HepG2 (cell line): ENCODE measurements around the gene DNAJC18. TPM values are rescaled to one million over a fixed set of nuclear protein-coding genes. Genes with fewer than 3 reads are reported as not detected.

ENCODE experiments used
- ATF1 ChIP-seq: IDR thresholded peaks from 2 replicates; pipeline ENCODE4 v1.6.1; 2016; ENCODE audit warnings: mild to moderate bottlenecking, control low read depth
- ATM ChIP-seq: fragments of 450-650 bp; IDR thresholded peaks from 2 replicates; pipeline ENCODE4 v1.7.1; 2017; ENCODE audit warnings: mild to moderate bottlenecking, borderline replicate concordance
- CBX5 ChIP-seq: sonication (generic); formaldehyde crosslinking; IDR thresholded peaks from 2 replicates; pipeline ENCODE4 v1.4.0; 2020; ENCODE audit warnings: missing genetic modification reagents, borderline replicate concordance
- GATAD1 ChIP-seq: IDR thresholded peaks from 2 replicates; pipeline ENCODE4 v1.6.1; 2016; ENCODE audit warnings: missing genetic modification reagents, missing compliant biosample characterization
- GPN1 ChIP-seq: sonication (generic); formaldehyde crosslinking; IDR thresholded peaks from 2 replicates; pipeline ENCODE4 v1.5.1; 2020; ENCODE audit warnings: missing genetic modification reagents, borderline replicate concordance
- HNRNPUL1 ChIP-seq: fragments of 200-400 bp; formaldehyde crosslinking; IDR thresholded peaks from 2 replicates; pipeline ENCODE4 v1.6.1; 2017; ENCODE audit warnings: low read depth, mild to moderate bottlenecking, low read length, moderate library complexity
- KDM5B ChIP-seq: sonication (generic); formaldehyde crosslinking; IDR thresholded peaks from 2 replicates; pipeline ENCODE4 v1.4.0; 2020; ENCODE audit warnings: missing genetic modification reagents, mild to moderate bottlenecking, borderline replicate concordance
- KLF13 ChIP-seq: sonication (generic); formaldehyde crosslinking; IDR thresholded peaks from 2 replicates; pipeline ENCODE4 v1.4.0; 2020; ENCODE audit warnings: mild to moderate bottlenecking, missing genetic modification reagents
- KLF16 ChIP-seq, 2 experiments: sonication (generic) in 1 of 2; formaldehyde crosslinking in 1 of 2; IDR thresholded peaks; 2 replicates each; pipeline versions ENCODE4 v1.6.1 to v1.8.0; 2016 to 2023; ENCODE audit warnings: missing genetic modification reagents in 2 of 2, missing compliant biosample characterization in 1 of 2
- MTA1 ChIP-seq: sonication (generic); formaldehyde crosslinking; IDR thresholded peaks from 2 replicates; pipeline ENCODE4 v1.4.0; 2020; ENCODE audit warnings: missing genetic modification reagents, mild to moderate bottlenecking, borderline replicate concordance
- MYNN ChIP-seq: sonication (generic); formaldehyde crosslinking; IDR thresholded peaks from 2 replicates; pipeline ENCODE4 v1.4.0; 2020; ENCODE audit warnings: mild to moderate bottlenecking, low read depth, missing genetic modification reagents
- NPAS2 ChIP-seq: sonication (generic); formaldehyde crosslinking; IDR thresholded peaks from 2 replicates; pipeline ENCODE4 v1.8.0; 2022; ENCODE audit warnings: mild to moderate bottlenecking, missing genetic modification reagents, borderline replicate concordance
- ONECUT2 ChIP-seq: sonication (generic); formaldehyde crosslinking; IDR thresholded peaks from 2 replicates; pipeline ENCODE4 v1.4.0; 2020; ENCODE audit warnings: missing genetic modification reagents
- SMAD1 ChIP-seq: sonication (generic); formaldehyde crosslinking; IDR thresholded peaks from 2 replicates; pipeline ENCODE4 v1.4.0; 2020; ENCODE audit warnings: missing genetic modification reagents, low read depth, mild to moderate bottlenecking, borderline replicate concordance
- SNRNP70 ChIP-seq: fragments of 200-400 bp; formaldehyde crosslinking; IDR thresholded peaks from 2 replicates; pipeline ENCODE4 v1.6.1; 2017; ENCODE audit warnings: mild to moderate bottlenecking, low read depth, low read length, moderate library complexity
- SOX13 ChIP-seq, 3 experiments: fragments of 450-650 bp in 1 of 3; sonication (generic) in 1 of 3; formaldehyde crosslinking in 1 of 3; IDR thresholded peaks in 2 of 3; conservative IDR thresholded peaks in 1 of 3; 2 replicates each; pipeline versions ENCODE4 v1.5.0 to v1.6.1; 2016 to 2020; ENCODE audit warnings: antibody characterized with exemption in 1 of 3, mild to moderate bottlenecking in 1 of 3, missing compliant biosample characterization in 1 of 3, missing genetic modification reagents in 1 of 3, moderate library complexity in 1 of 3
- TOPORS ChIP-seq: sonication (generic); formaldehyde crosslinking; IDR thresholded peaks from 2 replicates; pipeline ENCODE4 v1.8.0; 2023; ENCODE audit warnings: mild to moderate bottlenecking, missing genetic modification reagents
- ZNF253 ChIP-seq: sonication (generic); formaldehyde crosslinking; IDR thresholded peaks from 2 replicates; pipeline ENCODE4 v1.8.0; 2022; ENCODE audit warnings: mild to moderate bottlenecking, missing genetic modification reagents, borderline replicate concordance
- ZNF343 ChIP-seq: sonication (generic); formaldehyde crosslinking; IDR thresholded peaks from 2 replicates; pipeline ENCODE4 v1.4.0; 2020; ENCODE audit warnings: mild to moderate bottlenecking, missing genetic modification reagents
- ZNF615 ChIP-seq: sonication (generic); formaldehyde crosslinking; IDR thresholded peaks from 2 replicates; pipeline ENCODE4 v1.5.0; 2020; ENCODE audit warnings: mild to moderate bottlenecking, missing genetic modification reagents, borderline replicate concordance
- ZNF720 ChIP-seq: sonication (generic); formaldehyde crosslinking; IDR thresholded peaks from 2 replicates; pipeline ENCODE4 v1.4.0; 2020; ENCODE audit warnings: missing genetic modification reagents
- ZNF790 ChIP-seq: sonication (generic); formaldehyde crosslinking; IDR thresholded peaks from 2 replicates; pipeline ENCODE4 v1.8.0; 2022; ENCODE audit warnings: missing genetic modification reagents, mild to moderate bottlenecking, borderline replicate concordance
- polyA plus RNA-seq, 8 experiments: library from polyadenylated mRNA; depleted of rRNA in 3 of 8; stranded (reverse) in 7 of 8; unstranded in 1 of 8; fragments of >200 nt; fragmentation: Illumina TruSeq in 4 of 8; extraction: Trizol in 4 of 8; gene quantifications; 2 replicates each; pipeline versions ENCODE4 v1.2.1 to v1.2.3, GENCODE V29; 2011 to 2016; ENCODE audit warnings: low read depth in 4 of 8, missing spikeins in 1 of 8, mixed read lengths in 1 of 8; ENCODE audit not compliant: insufficient read depth in 1 of 8
- total RNA-seq, 5 experiments: library from RNA; depleted of rRNA; stranded (reverse); fragments of >200 nt; fragmentation: Illumina TruSeq; extraction: Trizol; gene quantifications; 2 replicates each; pipeline ENCODE4 v1.2.3, GENCODE V29; 2016; ENCODE audit warnings: low read depth in 1 of 5
- TF ChIP-seq, protein P1 (sequence below): sonication (generic); formaldehyde crosslinking; IDR thresholded peaks from 2 replicates; pipeline ENCODE4 v1.8.0; 2022; ENCODE audit warnings: mild to moderate bottlenecking, missing genetic modification reagents; ENCODE audit not compliant: insufficient replicate concordance
- TF ChIP-seq, protein P2 (sequence below): sonication (generic); formaldehyde crosslinking; IDR thresholded peaks from 2 replicates; pipeline ENCODE4 v1.4.0; 2020; ENCODE audit warnings: mild to moderate bottlenecking, missing genetic modification reagents
- TF ChIP-seq, protein P3 (sequence below): IDR thresholded peaks from 2 replicates; pipeline ENCODE4 v1.6.1; 2016; ENCODE audit warnings: mild to moderate bottlenecking

DNAJC18 gene
- total and polyA plus RNA-seq, 2 of the 13 experiments (the other 11 are each of a cell fraction or from before 2014, with no cell fraction given): 6.5 to 6.6 TPM

DNA sequence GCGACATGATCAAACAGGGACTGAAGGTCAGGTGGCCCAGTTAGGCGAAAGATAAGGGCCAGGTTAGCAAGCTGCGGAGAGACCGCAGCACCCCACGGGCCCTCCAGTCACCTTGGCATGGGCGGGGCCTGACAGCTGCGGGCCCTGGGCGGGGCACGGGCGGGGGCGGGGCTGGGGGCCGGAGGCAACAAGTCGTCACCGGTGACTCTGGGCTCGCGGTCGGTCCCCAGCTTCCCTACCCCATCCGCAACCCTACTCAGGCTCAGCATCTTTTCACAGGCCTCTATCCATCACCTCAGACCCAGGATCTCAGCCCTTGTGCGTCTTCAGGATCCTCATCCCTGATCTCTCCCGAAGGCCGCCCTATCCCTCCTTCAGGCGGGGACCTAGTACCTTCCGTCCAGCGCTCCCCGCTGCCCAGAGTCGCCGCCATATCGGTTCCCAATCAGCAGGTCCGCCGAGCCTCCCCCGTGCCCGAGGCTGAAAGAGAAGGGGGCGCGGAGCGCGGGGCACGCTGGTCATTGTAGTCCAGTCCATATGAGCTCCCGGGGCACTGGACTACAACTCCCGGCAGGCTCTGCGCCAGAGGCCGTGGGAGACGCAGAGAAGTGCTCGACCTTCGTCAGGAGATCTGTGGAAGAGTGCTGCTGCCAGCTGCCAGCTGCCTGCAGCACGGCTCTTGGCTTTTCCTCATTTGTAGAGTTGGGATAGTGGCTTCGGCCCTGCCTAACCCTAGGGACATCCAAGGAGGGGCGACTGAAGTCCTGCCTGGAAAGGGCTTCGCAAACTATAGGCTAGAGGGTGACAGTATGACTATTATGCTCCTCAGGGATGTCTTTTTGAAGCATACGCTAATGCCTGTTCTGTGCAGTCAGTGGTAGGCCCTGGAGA lies at the start of gene DNAJC18 (continued):
- TF ChIP-seq, protein P1, sequence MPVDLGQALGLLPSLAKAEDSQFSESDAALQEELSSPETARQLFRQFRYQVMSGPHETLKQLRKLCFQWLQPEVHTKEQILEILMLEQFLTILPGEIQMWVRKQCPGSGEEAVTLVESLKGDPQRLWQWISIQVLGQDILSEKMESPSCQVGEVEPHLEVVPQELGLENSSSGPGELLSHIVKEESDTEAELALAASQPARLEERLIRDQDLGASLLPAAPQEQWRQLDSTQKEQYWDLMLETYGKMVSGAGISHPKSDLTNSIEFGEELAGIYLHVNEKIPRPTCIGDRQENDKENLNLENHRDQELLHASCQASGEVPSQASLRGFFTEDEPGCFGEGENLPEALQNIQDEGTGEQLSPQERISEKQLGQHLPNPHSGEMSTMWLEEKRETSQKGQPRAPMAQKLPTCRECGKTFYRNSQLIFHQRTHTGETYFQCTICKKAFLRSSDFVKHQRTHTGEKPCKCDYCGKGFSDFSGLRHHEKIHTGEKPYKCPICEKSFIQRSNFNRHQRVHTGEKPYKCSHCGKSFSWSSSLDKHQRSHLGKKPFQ (CRISPR knock-in tag): no peak
- TF ChIP-seq SMAD1 (CRISPR knock-in tag) (no peak), MYNN (CRISPR knock-in tag) (no peak), GATAD1 (CRISPR knock-in tag) (peak; percentile 73), MTA1 (CRISPR knock-in tag) (no peak), ZNF253 (CRISPR knock-in tag) (no peak; the same call in 1 of the 2 replicates), GPN1 (no peak), KLF13 (CRISPR knock-in tag) (no peak), ONECUT2 (CRISPR knock-in tag) (no peak), ZNF790 (CRISPR knock-in tag) (no peak), HNRNPUL1 (no peak), NPAS2 (no peak), SNRNP70 (no peak), ATM (no peak), TOPORS (CRISPR knock-in tag) (no peak), ZNF343 (CRISPR knock-in tag) (no peak; the same call in 1 of the 2 replicates), KDM5B (CRISPR knock-in tag) (peak; percentile 82; the same call in 1 of the 2 replicates), SOX13 (IDR thresholded peaks at IDR 0.05) (no peak), SOX13 (CRISPR knock-in tag; conservative IDR thresholded peaks at IDR 0.05 in 1 of 2, IDR thresholded peaks at IDR 0.05 in 1 of 2) (no peak; a peak in 1 of 4 replicates), CBX5 (CRISPR knock-in tag) (0 out of 2 replicates have a peak, but pooled peaks have one; percentile 20), KLF16 (CRISPR knock-in tag; IDR thresholded peaks at IDR 0.05) (no peak; a peak in 2 of 4 replicates), ZNF720 (CRISPR knock-in tag) (no peak), ATF1 (CRISPR knock-in tag) (no peak), ZNF615 (no peak)
- TF ChIP-seq, protein P2, sequence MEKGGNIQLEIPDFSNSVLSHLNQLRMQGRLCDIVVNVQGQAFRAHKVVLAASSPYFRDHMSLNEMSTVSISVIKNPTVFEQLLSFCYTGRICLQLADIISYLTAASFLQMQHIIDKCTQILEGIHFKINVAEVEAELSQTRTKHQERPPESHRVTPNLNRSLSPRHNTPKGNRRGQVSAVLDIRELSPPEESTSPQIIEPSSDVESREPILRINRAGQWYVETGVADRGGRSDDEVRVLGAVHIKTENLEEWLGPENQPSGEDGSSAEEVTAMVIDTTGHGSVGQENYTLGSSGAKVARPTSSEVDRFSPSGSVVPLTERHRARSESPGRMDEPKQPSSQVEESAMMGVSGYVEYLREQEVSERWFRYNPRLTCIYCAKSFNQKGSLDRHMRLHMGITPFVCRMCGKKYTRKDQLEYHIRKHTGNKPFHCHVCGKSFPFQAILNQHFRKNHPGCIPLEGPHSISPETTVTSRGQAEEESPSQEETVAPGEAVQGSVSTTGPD (CRISPR knock-in tag): no peak
- TF ChIP-seq, protein P3, sequence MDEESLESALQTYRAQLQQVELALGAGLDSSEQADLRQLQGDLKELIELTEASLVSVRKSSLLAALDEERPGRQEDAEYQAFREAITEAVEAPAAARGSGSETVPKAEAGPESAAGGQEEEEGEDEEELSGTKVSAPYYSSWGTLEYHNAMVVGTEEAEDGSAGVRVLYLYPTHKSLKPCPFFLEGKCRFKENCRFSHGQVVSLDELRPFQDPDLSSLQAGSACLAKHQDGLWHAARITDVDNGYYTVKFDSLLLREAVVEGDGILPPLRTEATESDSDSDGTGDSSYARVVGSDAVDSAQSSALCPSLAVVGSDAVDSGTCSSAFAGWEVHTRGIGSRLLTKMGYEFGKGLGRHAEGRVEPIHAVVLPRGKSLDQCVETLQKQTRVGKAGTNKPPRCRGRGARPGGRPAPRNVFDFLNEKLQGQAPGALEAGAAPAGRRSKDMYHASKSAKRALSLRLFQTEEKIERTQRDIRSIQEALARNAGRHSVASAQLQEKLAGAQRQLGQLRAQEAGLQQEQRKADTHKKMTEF (CRISPR knock-in tag): peak; percentile 89
